K562 (cell line): ENCODE data around the gene PEPD.

ENCODE experiments used
- BHLHE40 ChIP-seq: IDR thresholded peaks from 2 replicates; pipeline ENCODE4 v1.6.1; 2011; ENCODE audit warnings: low read length, improper control_type of control experiment
- DNMT1 ChIP-seq: fragments of 450-650 bp; IDR thresholded peaks from 2 replicates; pipeline ENCODE4 v1.6.1; 2016; ENCODE audit warnings: antibody characterized with exemption, mild to moderate bottlenecking
- ETV1 ChIP-seq: fragments of 450-650 bp; conservative IDR thresholded peaks from 2 replicates; pipeline ENCODE4 v1.6.1; 2016; ENCODE audit warnings: missing genetic modification characterization, control low read depth, low read depth, missing compliant biosample characterization
- HCFC1 ChIP-seq: IDR thresholded peaks from 2 replicates; pipeline ENCODE4 v1.6.1; 2012; ENCODE audit warnings: low read depth, low read length, improper control_type of control experiment
- RBM25 ChIP-seq: fragments of 200-400 bp; formaldehyde crosslinking; IDR thresholded peaks from 2 replicates; pipeline ENCODE4 v1.6.1; 2018; ENCODE audit warnings: low read length, low read depth, moderate library complexity; ENCODE audit not compliant: severe bottlenecking
- SAFB ChIP-seq: fragments of 200-400 bp; formaldehyde crosslinking; IDR thresholded peaks from 2 replicates; pipeline ENCODE4 v1.6.1; 2017; ENCODE audit warnings: low read depth, low read length, borderline replicate concordance
- ZNF274 ChIP-seq: IDR thresholded peaks from 2 replicates; pipeline ENCODE4 v1.6.1; 2011; ENCODE audit warnings: low read depth, mild to moderate bottlenecking, low read length, moderate library complexity, borderline replicate concordance
- TF ChIP-seq, protein P1 (sequence below): fragments of 250-450 bp; sonication (Bioruptor Pico); IDR thresholded peaks from 2 replicates; pipeline ENCODE4 v1.4.0; 2020; ENCODE audit warnings: mild to moderate bottlenecking, moderate library complexity

DNA sequence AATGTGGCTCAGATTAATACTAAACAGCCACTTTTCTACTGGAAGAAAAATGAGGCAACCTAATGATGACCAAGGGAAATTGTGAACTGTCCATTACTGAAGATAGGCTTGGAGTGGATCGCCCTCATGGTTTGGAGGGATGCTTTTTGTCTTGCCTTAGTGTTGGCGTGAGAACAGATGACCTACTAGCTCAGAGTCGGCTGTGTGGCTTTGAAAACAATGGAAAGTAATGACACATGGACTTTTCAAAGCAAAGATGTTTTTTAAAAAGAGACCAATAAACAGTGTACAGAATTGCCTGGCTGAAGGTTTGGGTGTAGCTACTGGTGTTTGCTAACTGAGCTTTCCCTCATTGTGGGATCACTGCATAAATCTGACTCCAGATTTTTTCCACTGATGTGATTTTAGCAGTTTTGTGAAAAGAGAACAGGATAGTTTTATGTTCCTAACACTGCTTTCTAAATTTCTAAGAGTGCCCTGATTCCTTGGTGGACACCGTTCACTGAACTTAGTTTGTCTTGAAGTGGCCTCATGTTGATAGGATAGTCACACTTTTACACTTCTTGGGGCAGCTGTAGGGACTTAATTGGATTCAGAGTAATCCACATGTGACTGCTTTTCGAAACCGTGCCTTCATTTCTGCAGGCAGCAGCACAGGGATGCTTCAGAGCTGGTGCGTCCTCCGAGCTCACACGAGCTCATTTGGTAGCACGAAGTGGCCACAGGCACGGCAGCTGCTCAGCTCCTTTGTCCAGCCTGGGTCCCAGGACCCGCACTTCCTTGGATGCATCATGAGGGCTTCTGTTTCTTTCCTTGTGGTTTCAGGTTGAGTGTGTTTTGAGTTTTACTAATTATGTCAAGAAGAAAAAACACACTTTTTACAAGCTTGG lies 143.8 kb downstream of the PEPD start:
- TF ChIP-seq ZNF274: no peak
- TF ChIP-seq DNMT1: no peak
- TF ChIP-seq BHLHE40: no peak
- no peak for TF ChIP-seq SAFB
- no peak for TF ChIP-seq ETV1 (tag)
- TF ChIP-seq, protein P1, sequence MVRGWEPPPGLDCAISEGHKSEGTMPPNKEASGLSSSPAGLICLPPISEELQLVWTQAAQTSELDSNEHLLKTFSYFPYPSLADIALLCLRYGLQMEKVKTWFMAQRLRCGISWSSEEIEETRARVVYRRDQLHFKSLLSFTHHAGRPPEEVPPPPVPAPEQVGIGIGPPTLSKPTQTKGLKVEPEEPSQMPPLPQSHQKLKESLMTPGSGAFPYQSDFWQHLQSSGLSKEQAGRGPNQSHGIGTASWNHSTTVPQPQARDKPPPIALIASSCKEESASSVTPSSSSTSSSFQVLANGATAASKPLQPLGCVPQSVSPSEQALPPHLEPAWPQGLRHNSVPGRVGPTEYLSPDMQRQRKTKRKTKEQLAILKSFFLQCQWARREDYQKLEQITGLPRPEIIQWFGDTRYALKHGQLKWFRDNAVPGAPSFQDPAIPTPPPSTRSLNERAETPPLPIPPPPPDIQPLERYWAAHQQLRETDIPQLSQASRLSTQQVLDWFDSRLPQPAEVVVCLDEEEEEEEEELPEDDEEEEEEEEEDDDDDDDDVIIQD: no peak
- TF ChIP-seq HCFC1: no peak
- TF ChIP-seq RBM25: no peak
